ENCODE measurements around the gene SMARCB1.

SMARCB1 gene

GRCh38 chr22:23827351-23827995 lies 40.7 kb downstream of the SMARCB1 start:
- H3K4me3 ChIP-seq (replicated peaks; ENCODE audit: low read depth, low read length) = no peak overlapping the region
- peaks cover 48% of the 10 kb centered on the region for H3K36me3 ChIP-seq (ENCODE audit: control insufficient read depth, insufficient read depth, low read length)
- TF ChIP-seq, protein P1, sequence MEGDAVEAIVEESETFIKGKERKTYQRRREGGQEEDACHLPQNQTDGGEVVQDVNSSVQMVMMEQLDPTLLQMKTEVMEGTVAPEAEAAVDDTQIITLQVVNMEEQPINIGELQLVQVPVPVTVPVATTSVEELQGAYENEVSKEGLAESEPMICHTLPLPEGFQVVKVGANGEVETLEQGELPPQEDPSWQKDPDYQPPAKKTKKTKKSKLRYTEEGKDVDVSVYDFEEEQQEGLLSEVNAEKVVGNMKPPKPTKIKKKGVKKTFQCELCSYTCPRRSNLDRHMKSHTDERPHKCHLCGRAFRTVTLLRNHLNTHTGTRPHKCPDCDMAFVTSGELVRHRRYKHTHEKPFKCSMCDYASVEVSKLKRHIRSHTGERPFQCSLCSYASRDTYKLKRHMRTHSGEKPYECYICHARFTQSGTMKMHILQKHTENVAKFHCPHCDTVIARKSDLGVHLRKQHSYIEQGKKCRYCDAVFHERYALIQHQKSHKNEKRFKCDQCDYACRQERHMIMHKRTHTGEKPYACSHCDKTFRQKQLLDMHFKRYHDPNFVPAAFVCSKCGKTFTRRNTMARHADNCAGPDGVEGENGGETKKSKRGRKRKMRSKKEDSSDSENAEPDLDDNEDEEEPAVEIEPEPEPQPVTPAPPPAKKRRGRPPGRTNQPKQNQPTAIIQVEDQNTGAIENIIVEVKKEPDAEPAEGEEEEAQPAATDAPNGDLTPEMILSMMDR (IDR thresholded peaks at IDR 0.05; ENCODE audit: insufficient read depth, low read length, poor library complexity, severe bottlenecking) = no peak
- no peaks in the 10 kb centered on the region for H3K27me3 ChIP-seq (replicated peaks; ENCODE audit: control insufficient read depth, insufficient read depth, low read length)
- no peak for DNase-seq (ENCODE audit: extremely low read depth, insufficient read length)

DNA sequence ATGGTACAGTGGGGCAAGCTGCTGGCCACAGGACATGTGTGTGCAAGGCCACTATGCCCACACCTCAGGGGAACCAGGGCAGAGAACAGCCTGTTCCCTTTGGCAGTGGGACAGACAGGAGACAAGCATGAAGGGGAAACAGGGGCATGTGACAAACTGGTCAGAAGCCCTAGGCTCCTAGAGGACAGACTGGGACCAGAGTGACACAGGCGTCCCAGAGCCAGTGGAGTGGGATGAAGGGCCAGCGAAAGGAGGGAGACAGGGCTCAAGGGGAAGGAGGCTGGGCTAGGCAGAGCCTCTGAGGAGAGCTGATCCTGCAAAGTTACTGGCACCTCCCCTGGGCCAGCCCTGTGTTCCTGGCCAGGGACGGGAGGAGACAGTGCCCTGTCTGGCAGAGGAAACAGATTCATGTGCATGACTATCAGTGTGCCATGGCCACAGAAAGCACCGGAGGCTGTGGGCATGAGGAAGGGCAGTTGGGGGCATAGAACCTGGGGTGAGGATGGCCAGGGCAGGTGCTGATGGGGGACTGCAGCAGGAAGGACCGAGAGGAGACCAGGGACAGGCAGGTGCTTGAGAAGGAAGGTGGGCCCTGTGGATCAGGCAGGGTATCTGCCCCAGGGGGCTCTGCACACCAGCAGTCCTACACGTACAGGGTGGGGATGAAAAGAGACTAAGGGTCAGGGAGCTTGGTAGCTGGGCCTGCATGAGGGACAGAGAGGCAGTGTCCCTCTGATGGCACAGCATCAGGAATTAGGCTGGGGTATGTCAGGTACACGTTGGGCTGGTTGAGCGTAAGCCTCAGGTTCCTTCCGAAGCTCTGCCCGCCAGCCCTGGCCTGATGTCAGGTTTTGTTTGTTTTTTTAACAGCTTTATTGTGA lies 42.3 kb downstream of the SMARCB1 start:
- Histone ChIP-seq H3K27me3 (replicated peaks; ENCODE audit: control insufficient read depth, insufficient read depth, low read length) (no peaks in the 10 kb centered on the region), H3K36me3 (ENCODE audit: control insufficient read depth, insufficient read depth, low read length) (peaks cover 52% of the 10 kb centered on the region), H3K4me3 (replicated peaks; ENCODE audit: low read depth, low read length) (no peak overlapping the region)
- DNase-seq (ENCODE audit: extremely low read depth, insufficient read length) = no peak
- TF ChIP-seq, protein P1 (IDR thresholded peaks at IDR 0.05; ENCODE audit: insufficient read depth, low read length, poor library complexity, severe bottlenecking) = no peak

- no peak for DNase-seq (ENCODE audit: extremely low read depth, insufficient read length)
Measured at GRCh38 chr22:23829845-23830372, 43.1 kb downstream of the SMARCB1 start.

DNA sequence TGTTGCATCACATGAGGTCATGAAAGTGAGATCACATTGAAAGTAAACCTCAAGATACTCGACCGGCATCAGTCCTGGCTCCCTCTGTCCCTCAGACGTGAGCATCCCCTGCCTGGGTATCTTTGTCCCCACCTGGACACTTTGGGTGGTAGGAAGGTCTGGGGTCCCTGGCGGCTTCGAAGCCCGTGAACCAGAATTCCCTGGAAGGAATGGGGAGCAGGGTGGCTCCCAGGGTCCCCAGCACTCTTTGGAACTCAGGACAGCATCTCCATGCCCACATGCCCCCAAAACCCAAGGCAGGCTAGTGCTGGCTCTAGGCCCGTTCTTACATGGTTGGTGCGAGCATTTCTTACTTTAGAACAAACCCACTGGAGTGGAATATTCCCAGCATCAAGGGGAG lies 44.5 kb downstream of the SMARCB1 start:
- Histone ChIP-seq H3K36me3 (ENCODE audit: control insufficient read depth, insufficient read depth, low read length) (peaks cover 49% of the 10 kb centered on the region), H3K4me3 (replicated peaks; ENCODE audit: low read depth, low read length) (no peak overlapping the region), H3K27me3 (replicated peaks; ENCODE audit: control insufficient read depth, insufficient read depth, low read length) (no peaks in the 10 kb centered on the region)
- DNase-seq (ENCODE audit: extremely low read depth, insufficient read length) = no peak
- TF ChIP-seq, protein P1 (IDR thresholded peaks at IDR 0.05; ENCODE audit: insufficient read depth, low read length, poor library complexity, severe bottlenecking) = no peak

More at GRCh38 chr22:23829845-23830372, 43.1 kb downstream of the SMARCB1 start:
- peaks cover 49% of the 10 kb centered on the region for H3K36me3 ChIP-seq (ENCODE audit: control insufficient read depth, insufficient read depth, low read length)
- TF ChIP-seq, protein P1 (IDR thresholded peaks at IDR 0.05; ENCODE audit: insufficient read depth, low read length, poor library complexity, severe bottlenecking) = no peak
- no peak overlapping the region for H3K4me3 ChIP-seq (replicated peaks; ENCODE audit: low read depth, low read length)
- H3K27me3 ChIP-seq (replicated peaks; ENCODE audit: control insufficient read depth, insufficient read depth, low read length) = no peaks in the 10 kb centered on the region

DNA sequence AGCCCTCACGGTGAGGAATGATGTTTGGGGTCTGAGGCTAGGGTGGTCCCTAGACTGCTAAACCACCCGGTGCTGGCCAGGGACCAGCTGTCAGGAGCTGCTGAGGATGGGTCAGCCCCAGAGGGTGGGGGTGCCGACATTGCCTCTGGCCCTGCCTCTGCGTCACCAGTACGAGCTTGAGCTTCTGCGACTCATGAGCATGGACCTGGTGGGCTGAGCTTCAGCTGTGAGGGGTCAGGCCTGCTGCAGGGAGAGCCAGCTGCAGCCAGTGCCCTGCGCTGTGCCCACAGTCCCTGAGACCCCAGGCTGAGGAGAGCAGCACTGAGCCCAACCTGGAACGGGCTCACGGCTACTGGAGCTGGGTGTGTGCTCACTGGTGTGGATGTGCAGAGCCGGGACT lies 45.0 kb downstream of the SMARCB1 start:
- TF ChIP-seq, protein P1 (IDR thresholded peaks at IDR 0.05; ENCODE audit: insufficient read depth, low read length, poor library complexity, severe bottlenecking) = no peak
- Histone ChIP-seq H3K27me3 (replicated peaks; ENCODE audit: control insufficient read depth, insufficient read depth, low read length) (no peaks in the 10 kb centered on the region), H3K4me3 (replicated peaks; ENCODE audit: low read depth, low read length) (no peak overlapping the region), H3K36me3 (ENCODE audit: control insufficient read depth, insufficient read depth, low read length) (peaks cover 45% of the 10 kb centered on the region)
- DNase-seq (ENCODE audit: extremely low read depth, insufficient read length) = no peak

Measured in GM06990 (cell line).